H1 (cell line): ENCODE measurements around the gene TNRC6C. TPM values are rescaled to one million over a fixed set of nuclear protein-coding genes. Genes with fewer than 3 reads are reported as not detected.

Experiments
- CTCF ChIA-PET: fragments of 300-600 bp; sonication (Branson Sonifier 250); formaldehyde crosslinking; loops from one replicate; lab custom pipeline; 2021; ENCODE audit not compliant: partially characterized antibody; lab: Charles Lee
- POLR2A ChIA-PET: fragments of 300-600 bp; sonication (Branson Sonifier 250); formaldehyde crosslinking; loops from one replicate; lab custom pipeline; 2021; ENCODE audit warnings: inconsistent platforms; ENCODE audit not compliant: partially characterized antibody; lab: Charles Lee
- DNase-seq, 2 experiments: peaks; one replicate each; pipeline versions ENCODE4 v3.0.0 to v3.0.0-alpha.2; 2010 to 2022; ENCODE audit warnings: low spot score in 2 of 2, low read depth in 1 of 2, mixed read lengths in 1 of 2
- FAIRE-seq: peaks from 2 replicates; lab custom pipeline; 2011; peaks lifted over from hg19 to GRCh38; lab: Jason Lieb, UNC
- H2AFZ ChIP-seq: 2 replicates; pipeline ENCODE4 v1.8.1; 2012; ENCODE audit warnings: low read length, inconsistent platforms
- H2AK5ac ChIP-seq: 2 replicates; pipeline ENCODE4 v1.6.1; 2013; ENCODE audit warnings: low read depth, low read length
- H2BK120ac ChIP-seq: replicated peaks from 2 replicates; pipeline ENCODE3; 2013; ENCODE audit warnings: low read depth, low read length, inconsistent platforms
- H2BK12ac ChIP-seq: 2 replicates; pipeline ENCODE4 v1.6.1; 2013; ENCODE audit warnings: low read depth, low read length
- H2BK15ac ChIP-seq: 2 replicates; pipeline ENCODE4 v1.6.1; 2013; ENCODE audit warnings: low read length
- H2BK20ac ChIP-seq: 2 replicates; pipeline ENCODE4 v1.6.1; 2013; ENCODE audit warnings: low read length
- H2BK5ac ChIP-seq: 2 replicates; pipeline ENCODE4 v1.6.1; 2013; ENCODE audit warnings: low read depth, low read length
- H3K14ac ChIP-seq: 2 replicates; pipeline ENCODE4 v1.6.1; 2013; ENCODE audit warnings: inconsistent platforms; ENCODE audit not compliant: insufficient read length
- H3K18ac ChIP-seq: 2 replicates; pipeline ENCODE4 v1.6.1; 2013; ENCODE audit warnings: low read length; ENCODE audit errors: extremely low read depth
- H3K23ac ChIP-seq: 2 replicates; pipeline ENCODE4 v1.6.1; 2013; ENCODE audit warnings: inconsistent platforms; ENCODE audit not compliant: insufficient read length
- H3K23me2 ChIP-seq: 2 replicates; pipeline ENCODE4 v1.6.1; 2013; ENCODE audit warnings: low read depth, low read length
- H3K27ac ChIP-seq: 2 replicates; pipeline ENCODE4 v1.6.1; 2011; ENCODE audit warnings: low read depth, low read length, inconsistent platforms
- H3K27me3 ChIP-seq, 4 experiments: replicated peaks in 1 of 4; 1 replicate in 1 of 4; 2 replicates in 3 of 4; pipeline versions ENCODE4 v1.6.1 to v1.8.1; 2011 to 2013; ENCODE audit warnings: low read length in 3 of 4, mild to moderate bottlenecking in 3 of 4, inconsistent platforms in 2 of 4, mixed read lengths in 2 of 4, moderate library complexity in 1 of 4; ENCODE audit not compliant: control insufficient read depth in 3 of 4, insufficient read depth in 3 of 4; ENCODE audit errors: extremely low read depth in 1 of 4
- H3K36me3 ChIP-seq, 4 experiments: 2 replicates each; pipeline versions ENCODE4 v1.6.1 to v1.8.1; 2011 to 2013; ENCODE audit warnings: mild to moderate bottlenecking in 4 of 4, low read length in 3 of 4, moderate library complexity in 2 of 4, control low read depth in 1 of 4, inconsistent platforms in 1 of 4; ENCODE audit not compliant: insufficient read depth in 4 of 4, control insufficient read depth in 2 of 4
- H3K4ac ChIP-seq: replicated peaks from 2 replicates; pipeline ENCODE3; 2013; ENCODE audit warnings: low read length, low read depth, mixed read lengths, inconsistent platforms; ENCODE audit not compliant: insufficient read length
- H3K4me1 ChIP-seq, 4 experiments: replicated peaks in 1 of 4; 1 replicate in 1 of 4; 2 replicates in 3 of 4; pipeline versions ENCODE4 v1.6.1 to v1.8.1; 2011 to 2013; ENCODE audit warnings: low read length in 3 of 4, inconsistent platforms in 2 of 4, mixed read lengths in 1 of 4; ENCODE audit not compliant: insufficient read depth in 4 of 4, control insufficient read depth in 3 of 4
- H3K4me2 ChIP-seq, 2 experiments: 2 replicates each; pipeline versions ENCODE4 v1.6.1 to v1.8.1; 2011 to 2013; ENCODE audit warnings: low read depth in 2 of 2, low read length in 2 of 2, control low read depth in 1 of 2, inconsistent platforms in 1 of 2, mild to moderate bottlenecking in 1 of 2; ENCODE audit not compliant: insufficient read depth in 1 of 2
- H3K4me3 ChIP-seq, 4 experiments: fragments of 200-600, 300-600 bp in 1 of 4; sonication (generic), shearing (Covaris generic), sonication (Bioruptor Twin) in 1 of 4; 2 replicates each; pipeline versions ENCODE4 v1.5.1 to v1.8.1; 2011 to 2016; ENCODE audit warnings: low read length in 4 of 4, low read depth in 3 of 4, control low read depth in 2 of 4, inconsistent platforms in 2 of 4, mild to moderate bottlenecking in 2 of 4, mixed read lengths in 1 of 4, moderate library complexity in 1 of 4; ENCODE audit not compliant: insufficient read depth in 2 of 4; ENCODE audit errors: extremely low read depth in 1 of 4
- H3K56ac ChIP-seq: replicated peaks from 2 replicates; pipeline ENCODE3; 2013; ENCODE audit warnings: low read depth, mild to moderate bottlenecking, mixed read lengths, low read length, inconsistent platforms; ENCODE audit not compliant: insufficient read length
- H3K79me1 ChIP-seq: 2 replicates; pipeline ENCODE4 v1.6.1; 2013; ENCODE audit warnings: low read depth, low read length, control low read depth
- H3K79me2 ChIP-seq, 2 experiments: 2 replicates each; pipeline versions ENCODE4 v1.6.1 to v1.8.1; 2012 to 2013; ENCODE audit warnings: low read length in 2 of 2, mild to moderate bottlenecking in 2 of 2, inconsistent platforms in 1 of 2; ENCODE audit not compliant: insufficient read depth in 2 of 2, control insufficient read depth in 1 of 2
- H3K9ac ChIP-seq, 4 experiments: replicated peaks in 1 of 4; 1 replicate in 1 of 4; 2 replicates in 3 of 4; pipeline versions ENCODE4 v1.6.1 to v1.8.1; 2011 to 2013; ENCODE audit warnings: low read depth in 3 of 4, low read length in 3 of 4, control low read depth in 2 of 4, mild to moderate bottlenecking in 2 of 4, moderate library complexity in 2 of 4, inconsistent platforms in 1 of 4; ENCODE audit errors: extremely low read depth in 1 of 4
- H3K9me3 ChIP-seq, 2 experiments: 2 replicates each; pipeline versions ENCODE4 v1.6.1 to v1.8.1; 2012 to 2013; ENCODE audit warnings: mild to moderate bottlenecking in 2 of 2, moderate library complexity in 2 of 2, control low read depth in 1 of 2, inconsistent platforms in 1 of 2, low read depth in 1 of 2, low read length in 1 of 2, mixed read lengths in 1 of 2; ENCODE audit not compliant: insufficient read depth in 2 of 2
- H4K20me1 ChIP-seq, 2 experiments: replicated peaks in 1 of 2; 2 replicates each; pipeline versions ENCODE3 to v1.8.1; 2011 to 2013; ENCODE audit warnings: inconsistent platforms in 2 of 2, low read length in 2 of 2, mild to moderate bottlenecking in 1 of 2; ENCODE audit not compliant: insufficient read depth in 2 of 2, control insufficient read depth in 1 of 2
- H4K5ac ChIP-seq: 2 replicates; pipeline ENCODE4 v1.6.1; 2013; ENCODE audit warnings: low read length, low read depth, mixed read lengths, inconsistent platforms; ENCODE audit not compliant: insufficient read length
- H4K8ac ChIP-seq: 2 replicates; pipeline ENCODE4 v1.8.0; 2013; ENCODE audit warnings: mild to moderate bottlenecking, moderate library complexity, low read length, inconsistent platforms; ENCODE audit not compliant: insufficient read depth; ENCODE audit errors: extremely low read depth
- H4K91ac ChIP-seq: replicated peaks from 2 replicates; pipeline ENCODE3; 2013; ENCODE audit warnings: low read length, mixed read lengths, inconsistent platforms; ENCODE audit not compliant: insufficient read length
- CBX8 ChIP-seq: fragments of 300-800, 300-1000 bp; sonication (generic); IDR thresholded peaks from 2 replicates; pipeline ENCODE4 v1.7.1; 2016; ENCODE audit warnings: low read depth, low read length, borderline replicate concordance
- CHD1 ChIP-seq: IDR thresholded peaks from 2 replicates; pipeline ENCODE4 v1.6.1; 2012; ENCODE audit warnings: low read depth, low read length, improper control_type of control experiment
- CTBP2 ChIP-seq: IDR thresholded peaks from 2 replicates; pipeline ENCODE4 v1.7.0; 2011; ENCODE audit warnings: borderline replicate concordance, mild to moderate bottlenecking, moderate library complexity, mixed read lengths, low read length; ENCODE audit not compliant: insufficient read depth, insufficient read length
- EP300 ChIP-seq, 2 experiments: IDR thresholded peaks; 1 replicate in 1 of 2; 2 replicates in 1 of 2; pipeline ENCODE4 v1.6.1; 2011 to 2012; ENCODE audit warnings: low read depth in 2 of 2, low read length in 2 of 2, mild to moderate bottlenecking in 2 of 2, borderline replicate concordance in 1 of 2, inconsistent platforms in 1 of 2, moderate library complexity in 1 of 2
- HDAC2 ChIP-seq, 2 experiments: fragments of 300-600 bp in 1 of 2; sonication (generic) in 1 of 2; IDR thresholded peaks; 2 replicates each; pipeline ENCODE4 v1.6.1; 2011 to 2012; ENCODE audit warnings: low read depth in 2 of 2, low read length in 2 of 2, mild to moderate bottlenecking in 2 of 2, moderate library complexity in 2 of 2, borderline replicate concordance in 1 of 2, inconsistent platforms in 1 of 2
- POLR2A ChIP-seq, 2 experiments: IDR thresholded peaks; 1 replicate in 1 of 2; 2 replicates in 1 of 2; pipeline ENCODE4 v1.6.1; 2011; ENCODE audit warnings: low read depth in 2 of 2, low read length in 2 of 2, mild to moderate bottlenecking in 2 of 2; ENCODE audit errors: control extremely low read depth in 1 of 2
- RFX5 ChIP-seq: IDR thresholded peaks from 2 replicates; pipeline ENCODE4 v1.6.1; 2011; ENCODE audit warnings: low read depth, low read length, improper control_type of control experiment, borderline replicate concordance
- RNF2 ChIP-seq: fragments of 200-900, 300-1000 bp; sonication (generic); IDR thresholded peaks from 2 replicates; pipeline ENCODE4 v1.7.1; 2016; ENCODE audit warnings: borderline replicate concordance, low read depth, mild to moderate bottlenecking, antibody characterized with exemption, low read length; ENCODE audit not compliant: poor library complexity, severe bottlenecking; ENCODE audit errors: missing control alignments
- SP1 ChIP-seq: IDR thresholded peaks from 2 replicates; pipeline ENCODE4 v1.6.1; 2011; ENCODE audit warnings: low read depth, low read length
- TBP ChIP-seq: IDR thresholded peaks from 2 replicates; pipeline ENCODE4 v1.6.1; 2011; ENCODE audit warnings: low read depth, low read length, improper control_type of control experiment
- YY1 ChIP-seq: IDR thresholded peaks from 2 replicates; pipeline ENCODE4 v1.6.1; 2011; ENCODE audit warnings: low read depth, mild to moderate bottlenecking, low read length
- WGBS, 2 experiments: shearing (Covaris generic) in 1 of 2; methylation state at CpG; one replicate each; pipeline versions ENCODE4 v1.1.6 to v1.1.7; 2013 to 2015; ENCODE audit warnings: low lambda C conversion rate in 2 of 2, mixed read lengths in 2 of 2, inconsistent platforms in 1 of 2, low coverage in 1 of 2, missing lambda C conversion rate in 1 of 2; ENCODE audit not compliant: insufficient replicate concordance in 2 of 2, insufficient coverage in 1 of 2, insufficient read length in 1 of 2; ENCODE audit errors: extremely low coverage in 1 of 2, missing lambda C conversion rate in 1 of 2; 5-methylcytosine and 5-hydroxymethylcytosine counted together
- polyA plus RNA-seq, 7 experiments: library from polyadenylated mRNA; depleted of rRNA in 3 of 7; stranded (reverse) in 5 of 7; unstranded in 2 of 7; fragments of >200 nt in 5 of 7; fragments of 200-250 nt in 2 of 7; gene quantifications; 1 replicate in 5 of 7; 2 replicates in 1 of 7; 4 replicates in 1 of 7; pipeline versions ENCODE4 v1.2.1 to v1.2.3, GENCODE V29; 2011 to 2013; ENCODE audit warnings: missing spikeins in 2 of 7, mixed read lengths in 2 of 7
- total RNA-seq: library from RNA; stranded (reverse); fragmentation: NEBNext Ultra II Directional; extraction: Animal tissue kit (Norgen Biotek cat#: 25700); gene quantifications from 2 replicates; pipeline ENCODE4 v1.2.1, GENCODE V29; 2021

TNRC6C gene
- total and polyA plus RNA-seq, 2 of the 8 experiments (the other 6 are each of a cell fraction or from before 2014, with no cell fraction given): 2.8 to 28.9 TPM

- Histone ChIP-seq H2BK15ac (no peak overlapping the region), H2AK5ac (no peak overlapping the region), H3K14ac (no peak overlapping the region), H3K9ac (no peak overlapping the region), H3K4ac (no peak overlapping the region), H3K4me1 (peaks cover 0 to 8% (median under 1%) of the 10 kb centered on the region in 4 experiments; a peak in 3 of 7 replicates), H2BK120ac (no peak overlapping the region), H3K18ac (no peak overlapping the region; the same call in 1 of the 2 replicates), H3K79me2 (no peaks in the 10 kb centered on the region), H4K5ac (no peak overlapping the region), H3K27me3 (0 out of 7 replicates have a peak, but pooled peaks cover 0 to 2% (median 0%) of the 10 kb centered on the region in 4 experiments), H2BK20ac (no peak overlapping the region), H3K56ac (no peak overlapping the region), H2BK12ac (no peak overlapping the region), H3K4me3 (no peak overlapping the region), H2AFZ (no peak overlapping the region), H3K9me3 (no peaks in the 10 kb centered on the region), H2BK5ac (no peak overlapping the region), H4K91ac (no peak overlapping the region), H3K23me2 (peaks cover 1% of the 10 kb centered on the region; the same call in 1 of the 2 replicates), H4K20me1 (no peaks in the 10 kb centered on the region), H3K36me3 (no peaks in the 10 kb centered on the region), H3K27ac (no peak overlapping the region), H3K23ac (no peak overlapping the region), H4K8ac (peak overlapping the region; percentile 18), H3K79me1 (no peaks in the 10 kb centered on the region), H3K4me2 (no peak overlapping the region)
- CTCF ChIA-PET: interaction anchor here (0.6 to 4.0 kb wide), 4 partner anchors 12 to 249 kb away, joined by 3 to 17 read pairs (median 4); no protein-coding TSS in a partner anchor
- DNase-seq (no peak), FAIRE-seq (no peak)
- 90% methylated on average over 19 of the region's 19 CpGs; no CpG with 5 or more reads in 1 of the 2 experiments for WGBS, 2 experiments
- POLR2A ChIA-PET: interaction anchor here (0.6 to 1.6 kb wide), 3 partner anchors 18 to 482 kb away, joined by 3 to 6 read pairs (median 6); partner anchors contain the start of gene TNRC6C
- TF ChIP-seq CTBP2 (no peak), CHD1 (no peak), RFX5 (no peak), HDAC2 (IDR thresholded peaks at IDR 0.05; ENCODE audit: borderline replicate concordance in 1 of 2, low read depth in 2 of 2, low read length in 2 of 2) (no peak), RNF2 (no peak), EP300 (IDR thresholded peaks at IDR 0.05; ENCODE audit: borderline replicate concordance in 1 of 2, low read depth in 2 of 2, low read length in 2 of 2) (no peak), POLR2A (IDR thresholded peaks at IDR 0.05; ENCODE audit: control extremely low read depth in 1 of 2, low read depth in 2 of 2, low read length in 2 of 2) (no peak), CBX8 (no peak), YY1 (no peak), SP1 (no peak), TBP (no peak)
Observed at GRCh38 chr17:77909236-77909635, 49.3 kb upstream of the TNRC6C start.
